Measurements from ENCODE around the gene PRRT3. TPM values are rescaled to one million over a fixed set of nuclear protein-coding genes. Genes with fewer than 3 reads are reported as not detected.

The PRRT3 gene
- total and polyA plus RNA-seq, 9 of the 15 experiments (the other 6 are each of a cell fraction or from before 2014, with no cell fraction given) = 0.06 to 1.9 (median 1.2) TPM

- TF ChIP-seq ETS1 (conservative IDR thresholded peaks at IDR 0.05; ENCODE audit: control insufficient read depth, low read depth, low read length) (no peak), TFAP4 (CRISPR knock-in tag; IDR thresholded peaks at IDR 0.05; ENCODE audit: borderline replicate concordance) (peak; percentile 41; the same call in 1 of the 2 replicates), SMARCE1 (IDR thresholded peaks at IDR 0.05) (0 out of 2 replicates have a peak, but pooled peaks have one; percentile 8), ZNF592 (IDR thresholded peaks at IDR 0.05) (0 out of 2 replicates have a peak, but pooled peaks have one; percentile 20), RB1 (IDR thresholded peaks at IDR 0.05; ENCODE audit: low read depth) (no peak), CTBP1 (IDR thresholded peaks at IDR 0.05; ENCODE audit: borderline replicate concordance) (no peak), FOXP1 (CRISPR knock-in tag; IDR thresholded peaks at IDR 0.05) (no peak), NCOA6 (IDR thresholded peaks at IDR 0.05) (no peak), BRF2 (IDR thresholded peaks at IDR 0.05; ENCODE audit: borderline replicate concordance, insufficient read depth, insufficient read length) (no peak), NR2C2 (CRISPR knock-in tag; IDR thresholded peaks at IDR 0.05) (no peak), NR2C2 (tag; IDR thresholded peaks at IDR 0.05) (no peak), SNRNP70 (optimal IDR thresholded peaks at IDR 0.05; ENCODE audit: low read depth, low read length) (no peak), HCFC1 (IDR thresholded peaks at IDR 0.05; ENCODE audit: low read depth, low read length) (0 out of 2 replicates have a peak, but pooled peaks have one; percentile 7), MYNN (IDR thresholded peaks at IDR 0.05) (no peak), MYNN (CRISPR knock-in tag; IDR thresholded peaks at IDR 0.05) (no peak), SRF (CRISPR knock-in tag; IDR thresholded peaks at IDR 0.05) (no peak), NFRKB (IDR thresholded peaks at IDR 0.05; ENCODE audit: low read depth) (peak; percentile 1; the same call in 1 of the 2 replicates), ZNF121 (CRISPR knock-in tag; conservative IDR thresholded peaks at IDR 0.05) (no peak), PHF21A (IDR thresholded peaks at IDR 0.05; ENCODE audit: borderline replicate concordance, low read depth) (0 out of 2 replicates have a peak, but pooled peaks have one; percentile 3), TEAD4 (IDR thresholded peaks at IDR 0.05; ENCODE audit: low read length) (no peak), TEAD4 (CRISPR knock-in tag; IDR thresholded peaks at IDR 0.05; ENCODE audit: borderline replicate concordance) (no peak), RBM25 (IDR thresholded peaks at IDR 0.05; ENCODE audit: low read depth, low read length, severe bottlenecking) (no peak), ZBED1 (IDR thresholded peaks at IDR 0.05) (0 out of 2 replicates have a peak, but pooled peaks have one; percentile 51), CREBBP (IDR thresholded peaks at IDR 0.05; ENCODE audit: low read depth, low read length) (no peak), SMARCA4 (IDR thresholded peaks at IDR 0.05) (0 out of 2 replicates have a peak, but pooled peaks have one; percentile 9)
Measured at GRCh38 chr3:9934235-9934621, 18.0 kb downstream of the PRRT3 start (continued).

Data from K562 (cell line).